GM18867 (cell line): ENCODE data around the gene TAC3.
"Not testable (repeated sequence)": the region's sequence is repeated elsewhere in the genome, so short reads cannot be mapped to it uniquely, and the experiment has no call there.

Experiments used
- ATAC-seq: cut with Tn5 transposase; IDR thresholded peaks from one replicate; pipeline ENCODE4 v1.9.1; 2021; ENCODE audit warnings: mild to moderate bottlenecking, moderate library complexity; ENCODE audit not compliant: unreplicated experiment

TAC3 gene

GRCh38 chr12:56987011-56987410, 29.3 kb downstream of the TAC3 start:
- ATAC-seq = no peak

GRCh38 chr12:56985714-56986113, 30.6 kb downstream of the TAC3 start:
- not testable (repeated sequence) for ATAC-seq

- no peak for ATAC-seq
These were observed 32.9 kb downstream of the TAC3 start for GRCh38 chr12:56983386-56983785.

GRCh38 chr12:56982578-56983236, 33.6 kb downstream of the TAC3 start:
- ATAC-seq = not testable (repeated sequence)

GRCh38 chr12:56980941-56981530, 35.3 kb downstream of the TAC3 start:
- ATAC-seq = no peak

GRCh38 chr12:56980268-56980667, 36.1 kb downstream of the TAC3 start:
- no peak for ATAC-seq

GRCh38 chr12:56979628-56980027, 36.7 kb downstream of the TAC3 start:
- no peak for ATAC-seq

GRCh38 chr12:56978397-56979138, 37.8 kb downstream of the TAC3 start:
- no peak for ATAC-seq

GRCh38 chr12:56977361-56977760, 39.0 kb downstream of the TAC3 start:
- ATAC-seq = not testable (repeated sequence)

- ATAC-seq = not testable (repeated sequence)
These were observed 42.1 kb downstream of the TAC3 start for GRCh38 chr12:56974224-56974623.

GRCh38 chr12:56968910-56969309, 47.4 kb downstream of the TAC3 start:
- ATAC-seq = not testable (repeated sequence)

- ATAC-seq = not testable (repeated sequence)
These were observed 50.2 kb downstream of the TAC3 start for GRCh38 chr12:56965997-56966642.

GRCh38 chr12:56965124-56965523, 51.2 kb downstream of the TAC3 start:
- ATAC-seq = not testable (repeated sequence)

- not testable (repeated sequence) for ATAC-seq
These were observed 52.8 kb downstream of the TAC3 start for GRCh38 chr12:56963557-56963956.

- not testable (repeated sequence) for ATAC-seq
These were observed 54.1 kb downstream of the TAC3 start for GRCh38 chr12:56962247-56962646.
